ENCODE data around the gene ANGPTL7. TPM values are rescaled to one million over a fixed set of nuclear protein-coding genes. Genes with fewer than 3 reads are reported as not detected.

The ANGPTL7 gene
- total RNA-seq, 1 experiment from 2014 or later: not detected

DNA sequence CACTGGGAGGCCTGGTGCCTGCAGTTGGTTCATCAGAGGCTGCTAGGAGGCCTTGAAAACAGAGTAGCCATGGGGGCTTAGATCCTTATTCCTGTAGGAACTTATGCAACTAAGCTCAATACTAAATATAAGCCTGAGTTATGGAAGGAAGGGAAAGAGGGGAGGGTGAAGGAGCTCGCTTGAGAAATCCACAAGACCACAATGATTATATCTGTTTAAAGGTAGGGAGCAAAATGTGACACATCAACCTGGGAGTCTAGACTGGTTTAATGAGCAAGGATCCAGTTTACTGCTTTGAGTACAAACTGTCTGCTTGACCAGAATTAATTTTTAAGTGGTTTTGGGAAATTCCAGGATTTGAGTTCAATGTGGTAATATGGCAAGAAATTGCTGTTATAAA lies 20.4 kb upstream of the ANGPTL7 start:
- Histone ChIP-seq H3K27me3 (replicated peaks; ENCODE audit: insufficient read depth, low read depth, low read length, poor library complexity) (no peaks in the 10 kb centered on the region), H3K4me3 (ENCODE audit: low read depth, low read length, poor library complexity, severe bottlenecking) (no peak overlapping the region), H3K36me3 (ENCODE audit: insufficient read depth, low read length, poor library complexity, severe bottlenecking) (no peaks in the 10 kb centered on the region), H3K4me1 (ENCODE audit: insufficient read depth, low read length, poor library complexity, severe bottlenecking) (no peaks in the 10 kb centered on the region), H3K27ac (ENCODE audit: low read depth, low read length, poor library complexity, severe bottlenecking) (no peak overlapping the region), H3K9me3 (ENCODE audit: low read depth, low read length, poor library complexity, severe bottlenecking) (no peaks in the 10 kb centered on the region)
- CTCF ChIA-PET: no interaction called here
- intact Hi-C loops (cut with micrococcal nuclease; ENCODE audit: unreplicated experiment): no loop called here
- no TSS peak for BruUV-seq (replicated peaks)
- POLR2A ChIA-PET (ENCODE audit: low non-redundant PET): no interaction called here
- TF ChIP-seq, protein P1, sequence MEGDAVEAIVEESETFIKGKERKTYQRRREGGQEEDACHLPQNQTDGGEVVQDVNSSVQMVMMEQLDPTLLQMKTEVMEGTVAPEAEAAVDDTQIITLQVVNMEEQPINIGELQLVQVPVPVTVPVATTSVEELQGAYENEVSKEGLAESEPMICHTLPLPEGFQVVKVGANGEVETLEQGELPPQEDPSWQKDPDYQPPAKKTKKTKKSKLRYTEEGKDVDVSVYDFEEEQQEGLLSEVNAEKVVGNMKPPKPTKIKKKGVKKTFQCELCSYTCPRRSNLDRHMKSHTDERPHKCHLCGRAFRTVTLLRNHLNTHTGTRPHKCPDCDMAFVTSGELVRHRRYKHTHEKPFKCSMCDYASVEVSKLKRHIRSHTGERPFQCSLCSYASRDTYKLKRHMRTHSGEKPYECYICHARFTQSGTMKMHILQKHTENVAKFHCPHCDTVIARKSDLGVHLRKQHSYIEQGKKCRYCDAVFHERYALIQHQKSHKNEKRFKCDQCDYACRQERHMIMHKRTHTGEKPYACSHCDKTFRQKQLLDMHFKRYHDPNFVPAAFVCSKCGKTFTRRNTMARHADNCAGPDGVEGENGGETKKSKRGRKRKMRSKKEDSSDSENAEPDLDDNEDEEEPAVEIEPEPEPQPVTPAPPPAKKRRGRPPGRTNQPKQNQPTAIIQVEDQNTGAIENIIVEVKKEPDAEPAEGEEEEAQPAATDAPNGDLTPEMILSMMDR (conservative IDR thresholded peaks at IDR 0.05; ENCODE audit: low read depth, low read length): no peak
- no peak for TF ChIP-seq EZH2 (IDR thresholded peaks at IDR 0.05; ENCODE audit: borderline replicate concordance, low read depth, low read length, poor library complexity, severe bottlenecking)
- DNase-seq (ENCODE audit: low spot score): no peak

DNA sequence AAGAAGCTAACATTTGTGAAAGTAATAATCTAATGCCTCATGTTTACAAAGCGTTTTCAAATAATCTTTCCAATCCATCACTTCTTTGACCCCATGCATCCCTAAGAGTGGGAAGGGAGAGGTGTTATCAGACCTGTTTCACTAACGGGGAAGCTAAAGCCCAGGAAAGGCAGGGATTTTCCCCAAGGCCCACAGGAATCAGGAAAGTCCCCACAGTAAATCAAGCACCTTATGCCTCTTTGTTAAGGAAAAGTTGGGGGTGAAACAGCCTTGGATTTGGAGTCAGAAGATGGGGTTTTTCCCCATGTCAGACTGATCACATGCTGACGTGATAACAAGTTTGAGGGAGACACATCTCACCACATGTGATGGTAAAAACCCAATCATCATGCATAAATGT lies 20.0 kb upstream of the ANGPTL7 start:
- Histone ChIP-seq H3K27me3 (replicated peaks; ENCODE audit: insufficient read depth, low read depth, low read length, poor library complexity) (no peaks in the 10 kb centered on the region), H3K27ac (ENCODE audit: low read depth, low read length, poor library complexity, severe bottlenecking) (no peak overlapping the region), H3K36me3 (ENCODE audit: insufficient read depth, low read length, poor library complexity, severe bottlenecking) (no peaks in the 10 kb centered on the region), H3K4me3 (ENCODE audit: low read depth, low read length, poor library complexity, severe bottlenecking) (no peak overlapping the region), H3K9me3 (ENCODE audit: low read depth, low read length, poor library complexity, severe bottlenecking) (no peaks in the 10 kb centered on the region), H3K4me1 (ENCODE audit: insufficient read depth, low read length, poor library complexity, severe bottlenecking) (no peaks in the 10 kb centered on the region)
- ChIA-PET CTCF (no interaction called here), POLR2A (ENCODE audit: low non-redundant PET) (no interaction called here)
- no peak for TF ChIP-seq EZH2 (IDR thresholded peaks at IDR 0.05; ENCODE audit: borderline replicate concordance, low read depth, low read length, poor library complexity, severe bottlenecking)
- TF ChIP-seq, protein P1 (conservative IDR thresholded peaks at IDR 0.05; ENCODE audit: low read depth, low read length): no peak
- intact Hi-C loops (cut with micrococcal nuclease; ENCODE audit: unreplicated experiment): no loop called here
- no peak for DNase-seq (ENCODE audit: low spot score)
- no TSS peak for BruUV-seq (replicated peaks)

DNA sequence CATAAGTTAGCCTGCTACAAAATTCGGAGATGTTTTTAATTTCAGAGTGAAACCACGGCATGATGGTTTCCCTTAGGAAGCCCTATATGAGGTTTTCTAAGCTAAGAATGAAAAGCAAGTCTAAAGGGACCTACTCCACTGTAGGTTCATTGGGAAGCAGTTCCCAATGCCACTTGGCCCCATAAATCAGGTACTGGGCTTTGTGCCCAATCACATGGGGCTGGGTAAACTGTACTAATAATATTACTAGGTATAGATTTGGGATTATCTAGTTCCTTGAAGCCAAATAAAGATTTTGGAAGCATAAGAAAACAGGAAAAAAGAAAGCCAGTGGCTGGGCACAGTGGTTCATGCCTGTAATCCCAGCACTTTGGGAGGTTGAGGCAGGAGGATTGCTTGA lies 19.1 kb upstream of the ANGPTL7 start:
- H3K9me3 ChIP-seq (ENCODE audit: low read depth, low read length, poor library complexity, severe bottlenecking): no peaks in the 10 kb centered on the region
- CTCF ChIA-PET: no interaction called here
- intact Hi-C loops (cut with micrococcal nuclease; ENCODE audit: unreplicated experiment): no loop called here

More for the DNA sequence above, 19.1 kb upstream of the ANGPTL7 start:
- POLR2A ChIA-PET (ENCODE audit: low non-redundant PET): no interaction called here
- Histone ChIP-seq H3K36me3 (ENCODE audit: insufficient read depth, low read length, poor library complexity, severe bottlenecking) (no peaks in the 10 kb centered on the region), H3K27me3 (replicated peaks; ENCODE audit: insufficient read depth, low read depth, low read length, poor library complexity) (no peaks in the 10 kb centered on the region), H3K27ac (ENCODE audit: low read depth, low read length, poor library complexity, severe bottlenecking) (no peak overlapping the region), H3K4me1 (ENCODE audit: insufficient read depth, low read length, poor library complexity, severe bottlenecking) (no peaks in the 10 kb centered on the region), H3K4me3 (ENCODE audit: low read depth, low read length, poor library complexity, severe bottlenecking) (no peak overlapping the region)
- TF ChIP-seq, protein P1 (conservative IDR thresholded peaks at IDR 0.05; ENCODE audit: low read depth, low read length): no peak
- no peak for TF ChIP-seq EZH2 (IDR thresholded peaks at IDR 0.05; ENCODE audit: borderline replicate concordance, low read depth, low read length, poor library complexity, severe bottlenecking)
- BruUV-seq (replicated peaks): no TSS peak
- no peak for DNase-seq (ENCODE audit: low spot score)

Measured in A673 (cell line).